RWPE2 (cell line): ENCODE results near the gene NCAPD3.

Experiments
- ATAC-seq: fragments of 200-7000 bp; cut with Tn5 transposase; 3 replicates; pipeline ENCODE4 v1.9.1; 2021; ENCODE audit warnings: low read depth
- DNase-seq: peaks from one replicate; pipeline ENCODE4 v3.0.0-alpha.2; 2020; ENCODE audit warnings: low spot score
- H3K27ac ChIP-seq: fragments of 450-650 bp; 2 replicates; pipeline ENCODE4 v1.5.1; 2017; ENCODE audit warnings: mild to moderate bottlenecking; ENCODE audit not compliant: poor library complexity, severe bottlenecking
- H3K27me3 ChIP-seq: fragments of 250-450 bp; sonication (Bioruptor Pico); 2 replicates; pipeline ENCODE4 v1.5.1; 2021; ENCODE audit warnings: mild to moderate bottlenecking, moderate library complexity; ENCODE audit not compliant: insufficient read depth, poor library complexity, severe bottlenecking
- H3K36me3 ChIP-seq: fragments of 250-450 bp; sonication (Bioruptor Pico); 2 replicates; pipeline ENCODE4 v1.5.1; 2020; ENCODE audit warnings: low read depth, mild to moderate bottlenecking, moderate library complexity
- H3K4me1 ChIP-seq: fragments of 250-450 bp; sonication (Bioruptor Pico); 2 replicates; pipeline ENCODE4 v1.5.1; 2021; ENCODE audit warnings: mild to moderate bottlenecking, moderate library complexity; ENCODE audit not compliant: insufficient read depth, poor library complexity, severe bottlenecking
- H3K4me3 ChIP-seq: fragments of 250-450 bp; sonication (Bioruptor Pico); 2 replicates; pipeline ENCODE4 v1.5.1; 2021; ENCODE audit warnings: mild to moderate bottlenecking, moderate library complexity; ENCODE audit not compliant: severe bottlenecking
- H3K9me3 ChIP-seq: fragments of 250-450 bp; sonication (Bioruptor Pico); 2 replicates; pipeline ENCODE4 v1.5.1; 2021; ENCODE audit warnings: mild to moderate bottlenecking, moderate library complexity; ENCODE audit not compliant: severe bottlenecking
- TF ChIP-seq, protein P1 (sequence below): fragments of 450-650 bp; IDR thresholded peaks from one replicate; pipeline ENCODE4 v1.5.1; 2017; ENCODE audit warnings: mild to moderate bottlenecking, moderate library complexity; ENCODE audit not compliant: poor library complexity, severe bottlenecking

Gene NCAPD3

DNA sequence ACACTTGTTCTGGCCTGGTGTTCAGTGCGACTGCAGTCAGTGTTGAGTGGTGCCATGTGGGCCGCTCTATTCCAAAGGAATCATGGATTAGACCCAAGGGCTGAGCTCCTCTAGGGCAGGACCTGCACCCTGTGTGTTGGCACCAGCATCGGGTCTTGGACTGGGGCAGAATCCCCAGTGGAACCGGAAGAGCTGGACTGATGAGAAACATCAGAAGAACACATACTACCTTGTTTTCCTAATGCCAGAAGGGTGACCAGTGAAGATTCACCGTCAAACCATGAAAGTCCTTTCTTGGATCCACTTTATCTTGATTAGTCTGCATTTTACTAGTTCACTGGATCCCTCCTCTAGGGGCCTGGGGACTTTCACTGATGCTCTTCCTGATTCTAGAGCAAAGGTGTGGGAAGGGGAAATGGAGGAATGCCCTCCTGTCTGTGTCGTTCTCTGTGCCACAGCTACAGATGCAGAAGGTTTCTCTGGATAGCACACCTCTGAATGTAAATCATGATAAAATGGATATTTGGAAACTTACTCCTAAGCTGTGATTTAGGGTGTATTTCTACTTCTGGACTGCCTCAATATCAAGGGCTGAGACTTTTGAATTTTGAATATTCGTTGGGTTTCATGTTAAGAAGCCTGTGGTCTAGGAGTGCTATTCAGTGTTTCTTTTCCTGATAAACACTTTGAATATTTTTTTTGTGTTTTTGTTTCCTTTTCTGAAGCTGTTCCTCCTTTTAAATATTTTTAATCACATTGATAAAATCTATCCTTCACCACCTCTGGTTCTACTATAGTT is 41.4 kb upstream of the NCAPD3 start:
- H3K9me3 ChIP-seq: no peaks in the 10 kb centered on the region
- peaks cover 18% of the 10 kb centered on the region for H3K4me1 ChIP-seq

GRCh38 chr11:134261626-134262488 is 38.1 kb upstream of the NCAPD3 start:
- no peak for DNase-seq
- H3K27me3 ChIP-seq: no peaks in the 10 kb centered on the region
- H3K27ac ChIP-seq: no peak overlapping the region
- TF ChIP-seq, protein P1, sequence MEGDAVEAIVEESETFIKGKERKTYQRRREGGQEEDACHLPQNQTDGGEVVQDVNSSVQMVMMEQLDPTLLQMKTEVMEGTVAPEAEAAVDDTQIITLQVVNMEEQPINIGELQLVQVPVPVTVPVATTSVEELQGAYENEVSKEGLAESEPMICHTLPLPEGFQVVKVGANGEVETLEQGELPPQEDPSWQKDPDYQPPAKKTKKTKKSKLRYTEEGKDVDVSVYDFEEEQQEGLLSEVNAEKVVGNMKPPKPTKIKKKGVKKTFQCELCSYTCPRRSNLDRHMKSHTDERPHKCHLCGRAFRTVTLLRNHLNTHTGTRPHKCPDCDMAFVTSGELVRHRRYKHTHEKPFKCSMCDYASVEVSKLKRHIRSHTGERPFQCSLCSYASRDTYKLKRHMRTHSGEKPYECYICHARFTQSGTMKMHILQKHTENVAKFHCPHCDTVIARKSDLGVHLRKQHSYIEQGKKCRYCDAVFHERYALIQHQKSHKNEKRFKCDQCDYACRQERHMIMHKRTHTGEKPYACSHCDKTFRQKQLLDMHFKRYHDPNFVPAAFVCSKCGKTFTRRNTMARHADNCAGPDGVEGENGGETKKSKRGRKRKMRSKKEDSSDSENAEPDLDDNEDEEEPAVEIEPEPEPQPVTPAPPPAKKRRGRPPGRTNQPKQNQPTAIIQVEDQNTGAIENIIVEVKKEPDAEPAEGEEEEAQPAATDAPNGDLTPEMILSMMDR: peak; percentile 55
- no peak overlapping the region for H3K4me3 ChIP-seq
- no peaks in the 10 kb centered on the region for H3K9me3 ChIP-seq
- H3K4me1 ChIP-seq: peaks cover 7% of the 10 kb centered on the region
- no peak for ATAC-seq
- peaks cover 49% of the 10 kb centered on the region for H3K36me3 ChIP-seq

More for the DNA sequence above, 41.4 kb upstream of the NCAPD3 start:
- no peak overlapping the region for H3K4me3 ChIP-seq
- H3K27ac ChIP-seq: peak overlapping the region; percentile 75
- H3K27me3 ChIP-seq: no peaks in the 10 kb centered on the region
- ATAC-seq: no peak
- H3K36me3 ChIP-seq: peaks cover 26% of the 10 kb centered on the region
- TF ChIP-seq, protein P1: no peak
- no peak for DNase-seq

GRCh38 chr11:134260983-134261382 is 37.2 kb upstream of the NCAPD3 start:
- H3K27ac ChIP-seq: no peak overlapping the region
- ATAC-seq: no peak

DNA sequence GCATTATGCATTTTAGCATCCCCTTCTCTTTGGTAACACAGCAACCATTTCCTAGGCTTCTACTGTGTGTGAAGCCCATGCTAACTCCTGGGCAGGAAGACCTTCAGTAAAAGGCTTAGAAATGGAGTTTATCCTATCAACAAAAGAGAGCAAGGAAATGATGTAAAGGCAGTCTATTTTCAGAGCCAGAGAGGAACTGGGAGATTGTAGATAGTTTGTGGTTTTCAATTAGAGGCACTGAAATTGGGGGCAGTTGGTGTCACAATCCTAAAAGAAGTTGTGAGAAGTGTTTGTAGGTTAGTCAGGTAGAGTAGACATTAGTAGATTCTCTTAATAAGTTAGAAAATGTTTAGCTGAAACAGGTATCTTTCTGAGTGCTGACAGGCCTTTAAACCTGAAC is 36.7 kb upstream of the NCAPD3 start:
- Histone ChIP-seq H3K27me3 (no peaks in the 10 kb centered on the region), H3K9me3 (no peaks in the 10 kb centered on the region), H3K27ac (no peak overlapping the region), H3K4me1 (no peaks in the 10 kb centered on the region), H3K36me3 (peaks cover 58% of the 10 kb centered on the region), H3K4me3 (no peak overlapping the region)
- TF ChIP-seq, protein P1: no peak
- no peak for ATAC-seq
- no peak for DNase-seq

More at GRCh38 chr11:134260983-134261382, 37.2 kb upstream of the NCAPD3 start:
- H3K27me3 ChIP-seq: no peaks in the 10 kb centered on the region
- DNase-seq: no peak
- no peaks in the 10 kb centered on the region for H3K9me3 ChIP-seq
- H3K4me3 ChIP-seq: no peak overlapping the region
- no peaks in the 10 kb centered on the region for H3K4me1 ChIP-seq
- H3K36me3 ChIP-seq: peaks cover 57% of the 10 kb centered on the region
- TF ChIP-seq, protein P1: no peak
